ENCODE results near the gene PCDHGA8.

DNA sequence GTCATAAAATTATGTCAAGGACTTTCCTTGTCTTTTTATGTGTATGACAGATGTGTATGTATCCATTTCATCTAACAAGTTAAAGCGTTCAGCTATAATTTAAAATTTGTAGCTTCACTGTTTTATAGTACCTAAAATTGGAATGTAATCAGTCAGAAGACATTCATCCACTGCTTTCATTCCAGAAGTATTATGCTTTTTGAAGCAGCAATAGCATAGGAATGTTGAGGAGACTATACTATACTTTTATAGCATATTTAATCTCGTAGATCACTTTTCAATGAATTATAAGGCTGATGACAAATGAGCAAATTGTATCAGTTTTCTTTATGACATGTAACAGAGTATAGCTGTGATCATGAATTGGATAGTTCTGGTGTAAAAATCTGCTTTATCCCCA lies 44.8 kb downstream of the PCDHGA8 start:
- TF ChIP-seq CTCF (IDR thresholded peaks at IDR 0.05) (no peak), POLR2AphosphoS5 (IDR thresholded peaks at IDR 0.05) (no peak), POLR2A (IDR thresholded peaks at IDR 0.05; ENCODE audit: low read depth) (no peak)

Measured in esophagus muscularis mucosa (tissue), 3 donors.